ENCODE results near the gene SPTSSA.
"Not testable (repeated sequence)": the region's sequence is repeated elsewhere in the genome, so short reads cannot be mapped to it uniquely, and the experiment has no call there.

Gene SPTSSA

GRCh38 chr14:34426313-34427295 lies 35.4 kb downstream of the SPTSSA start:
- DNase-seq (ENCODE audit: low read depth), result no peak

- DNase-seq (ENCODE audit: low read depth), result no peak
Observed at GRCh38 chr14:34425095-34425851, 36.8 kb downstream of the SPTSSA start.

- no peak for DNase-seq (ENCODE audit: low read depth)
Observed at GRCh38 chr14:34424488-34424887, 37.6 kb downstream of the SPTSSA start.

GRCh38 chr14:34423445-34423844 lies 38.6 kb downstream of the SPTSSA start:
- DNase-seq (ENCODE audit: low read depth), result no peak

- DNase-seq (ENCODE audit: low read depth), result no peak
Observed at GRCh38 chr14:34420547-34421150, 41.4 kb downstream of the SPTSSA start.

GRCh38 chr14:34409721-34410120 lies 52.3 kb downstream of the SPTSSA start:
- no peak for DNase-seq (ENCODE audit: low read depth)

- DNase-seq (ENCODE audit: low read depth), result no peak
Observed at GRCh38 chr14:34407951-34408350, 54.1 kb downstream of the SPTSSA start.

- DNase-seq (ENCODE audit: low read depth), result no peak
Observed at GRCh38 chr14:34404416-34404815, 57.6 kb downstream of the SPTSSA start.

GRCh38 chr14:34403646-34404045 lies 58.4 kb downstream of the SPTSSA start:
- no peak for DNase-seq (ENCODE audit: low read depth)

GRCh38 chr14:34398024-34398423 lies 64.0 kb downstream of the SPTSSA start:
- no peak for DNase-seq (ENCODE audit: low read depth)

GRCh38 chr14:34387974-34388516 lies 74.0 kb downstream of the SPTSSA start:
- DNase-seq (ENCODE audit: low read depth), result no peak

GRCh38 chr14:34386865-34387485 lies 75.1 kb downstream of the SPTSSA start:
- DNase-seq (ENCODE audit: low read depth), result no peak

GRCh38 chr14:34385881-34386280 lies 76.2 kb downstream of the SPTSSA start:
- DNase-seq (ENCODE audit: low read depth), result not testable (repeated sequence)

- no peak for DNase-seq (ENCODE audit: low read depth)
Observed at GRCh38 chr14:34383839-34384238, 78.2 kb downstream of the SPTSSA start.
